Amniotic stem cell (primary cell): ENCODE data around the gene LIMS3.
"Not testable (repeated sequence)": the region's sequence is repeated elsewhere in the genome, so short reads cannot be mapped to it uniquely, and the experiment has no call there.

Experiments used
- DNase-seq: peaks from one replicate; lab custom pipeline; 2025; lab: John Stamatoyannopoulos, UW

Gene LIMS3

DNA sequence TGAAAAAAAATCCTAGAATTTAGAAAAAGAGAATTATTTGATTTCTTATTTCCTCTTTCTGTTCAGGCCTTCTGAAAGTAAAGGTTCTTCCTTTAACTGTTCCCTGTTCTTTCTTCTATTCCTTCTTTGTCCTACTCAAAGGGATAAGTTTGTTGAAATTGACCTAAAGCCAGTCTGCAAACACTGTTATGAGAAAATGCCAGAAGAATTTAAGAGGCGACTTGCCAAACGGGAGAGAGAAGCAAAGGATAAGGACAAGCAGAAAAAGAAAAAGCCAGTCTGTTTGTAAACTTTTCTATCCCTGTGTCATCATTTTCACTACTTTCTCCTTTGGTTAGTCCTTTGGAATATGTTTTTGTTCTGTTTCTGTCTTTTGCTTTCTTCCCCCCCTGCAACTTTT is 26.0 kb downstream of the LIMS3 start:
- not testable (repeated sequence) for DNase-seq

DNA sequence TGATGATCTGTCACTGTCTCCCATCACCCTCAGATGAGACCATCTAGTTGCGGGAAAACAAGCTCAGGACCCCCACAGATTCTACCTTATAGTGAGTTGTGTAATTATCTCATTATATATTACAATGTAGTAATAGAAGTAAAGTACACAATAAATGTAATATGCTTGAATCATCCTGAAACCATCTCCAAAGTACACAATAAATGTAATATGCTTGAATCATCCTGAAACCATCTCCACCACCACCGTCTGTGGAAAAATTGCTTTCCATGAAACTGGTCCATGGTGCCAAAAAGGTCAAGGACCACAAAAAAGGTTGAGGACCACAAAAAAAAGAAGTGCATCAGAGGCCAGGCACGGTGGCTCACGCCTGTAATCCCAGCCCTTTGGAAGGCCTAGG is 29.3 kb downstream of the LIMS3 start:
- DNase-seq: not testable (repeated sequence)

GRCh38 chr2:109929222-109929621 is 30.7 kb downstream of the LIMS3 start:
- DNase-seq: not testable (repeated sequence)

- not testable (repeated sequence) for DNase-seq
These were observed 38.0 kb downstream of the LIMS3 start for GRCh38 chr2:109936534-109936933.

GRCh38 chr2:109945362-109945761 is 46.9 kb downstream of the LIMS3 start:
- not testable (repeated sequence) for DNase-seq

DNA sequence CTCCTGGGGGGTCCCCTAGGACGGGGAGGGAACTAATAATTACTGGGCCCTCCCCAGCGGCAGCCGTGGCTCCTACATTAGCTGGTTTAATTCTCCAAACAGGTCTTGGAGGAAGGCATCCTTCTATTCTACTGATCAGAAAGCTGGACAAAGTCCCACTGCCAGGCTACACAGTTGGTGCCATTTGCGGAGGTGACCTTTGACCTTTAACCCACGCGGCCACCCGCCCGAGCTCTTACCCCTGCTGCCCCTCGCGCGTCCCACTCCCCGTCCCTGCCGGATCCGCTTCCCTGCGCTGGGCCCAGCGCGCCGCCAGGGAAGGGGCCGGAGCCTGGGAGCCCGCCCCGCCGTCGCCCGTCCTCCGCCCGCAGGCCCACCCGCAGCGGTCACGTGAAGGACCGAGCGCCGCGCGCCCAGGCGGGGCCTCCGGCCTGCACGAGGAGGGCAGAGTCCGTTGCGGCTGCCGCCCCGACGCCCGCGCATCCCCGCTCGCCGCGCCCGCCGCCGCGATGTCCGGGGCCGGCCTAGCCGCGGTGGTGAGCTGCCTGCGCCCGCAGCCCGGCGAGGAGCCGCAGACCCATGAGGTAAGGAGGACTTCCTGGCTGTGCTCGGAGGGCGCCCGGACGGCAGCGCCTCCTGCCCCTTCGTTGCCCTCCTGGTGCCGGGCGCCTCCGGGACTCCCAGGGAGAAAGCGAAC is 48.9 kb downstream of the LIMS3 start:
- not testable (repeated sequence) for DNase-seq

- DNase-seq: not testable (repeated sequence)
These were observed 49.6 kb downstream of the LIMS3 start for GRCh38 chr2:109947959-109948520.

GRCh38 chr2:109950146-109950843 is 51.8 kb downstream of the LIMS3 start:
- not testable (repeated sequence) for DNase-seq

DNA sequence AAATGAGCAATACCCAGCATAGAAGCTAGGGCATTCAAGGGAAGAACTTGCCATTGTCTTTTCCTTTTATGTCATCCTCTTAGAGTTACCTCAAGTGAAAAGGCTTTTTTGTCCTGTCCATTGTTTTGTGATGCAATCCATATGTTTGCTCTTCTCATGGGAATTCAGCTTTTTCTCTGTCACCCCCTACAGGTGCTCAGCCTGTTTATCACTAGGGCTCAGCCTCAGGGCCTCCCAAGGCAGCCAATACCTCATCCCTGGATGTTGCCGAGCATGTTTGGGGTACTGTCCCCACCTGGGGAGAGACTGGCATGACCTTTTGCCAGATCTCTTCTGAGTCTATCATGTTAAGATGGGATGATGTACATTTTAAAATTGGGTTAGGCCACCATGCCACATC is 65.5 kb downstream of the LIMS3 start:
- not testable (repeated sequence) for DNase-seq

DNA sequence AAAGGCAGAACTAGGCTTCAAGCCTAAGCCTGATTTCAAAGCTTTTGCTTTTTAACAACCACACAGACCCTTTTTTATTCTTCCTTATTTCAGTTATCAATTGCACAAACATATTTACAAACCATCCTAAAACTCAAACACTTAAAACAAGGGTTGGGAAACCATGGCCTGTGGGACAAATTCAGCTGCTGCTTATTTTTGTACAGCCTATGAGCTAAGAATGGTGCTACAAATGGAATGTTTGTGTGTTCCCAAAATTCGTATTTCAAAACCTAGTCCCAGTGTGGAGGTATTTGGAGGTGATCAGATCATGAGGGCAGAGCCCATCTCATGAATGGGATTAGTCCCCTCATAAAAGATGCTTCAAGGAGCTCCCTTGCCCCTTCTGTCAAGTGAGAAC is 67.0 kb downstream of the LIMS3 start:
- not testable (repeated sequence) for DNase-seq

GRCh38 chr2:109966107-109966736 is 67.7 kb downstream of the LIMS3 start:
- DNase-seq: not testable (repeated sequence)

GRCh38 chr2:109966858-109967257 is 68.4 kb downstream of the LIMS3 start:
- DNase-seq: not testable (repeated sequence)

GRCh38 chr2:109969864-109970263 is 71.4 kb downstream of the LIMS3 start:
- not testable (repeated sequence) for DNase-seq

DNA sequence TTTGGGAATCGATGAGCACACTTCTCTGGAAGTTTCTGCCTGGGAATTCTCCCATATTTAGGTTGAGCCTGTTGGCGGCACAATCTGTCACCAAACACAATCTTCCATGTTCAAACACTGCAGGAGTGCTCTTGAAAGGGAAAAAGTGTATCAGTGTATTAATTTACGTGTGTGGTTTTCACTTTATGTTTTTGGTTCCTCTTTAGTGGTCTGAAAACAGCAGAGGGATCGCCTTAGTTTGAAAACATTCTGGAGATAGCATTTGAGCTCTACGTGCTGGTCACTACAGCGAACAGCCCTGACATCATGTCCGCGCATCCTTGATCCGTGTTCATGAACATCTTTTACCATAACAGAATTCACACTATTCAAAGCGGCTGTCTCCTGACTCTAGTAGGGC is 73.2 kb downstream of the LIMS3 start:
- DNase-seq: not testable (repeated sequence)
